Measurements from ENCODE around the gene OLFML2B. TPM values are rescaled to one million over a fixed set of nuclear protein-coding genes. Genes with fewer than 3 reads are reported as not detected.

The OLFML2B gene
- total RNA-seq, 1 donor from 2014 or later = 0.85 TPM

- no peaks in the 10 kb centered on the region for H3K36me3 Mint-ChIP-seq (ENCODE audit: low read depth, unreplicated experiment)
- H3K9me3 Mint-ChIP-seq (ENCODE audit: unreplicated experiment) = no peaks in the 10 kb centered on the region
- DNase-seq (ENCODE audit: low spot score) = no peak
- H3K27me3 Mint-ChIP-seq (ENCODE audit: unreplicated experiment) = peaks cover 7% of the 10 kb centered on the region
- TF ChIP-seq CTCF (IDR thresholded peaks at IDR 0.05; ENCODE audit: unreplicated experiment) = no peak
- no peak overlapping the region for H3K4me3 Mint-ChIP-seq (ENCODE audit: unreplicated experiment)
- H3K4me1 Mint-ChIP-seq (ENCODE audit: unreplicated experiment) = no peaks in the 10 kb centered on the region
- no peak overlapping the region for H3K27ac Mint-ChIP-seq (ENCODE audit: unreplicated experiment)
These were observed 49.5 kb downstream of the OLFML2B start for GRCh38 chr1:161973924-161974845.

- no peak for TF ChIP-seq CTCF (IDR thresholded peaks at IDR 0.05; ENCODE audit: unreplicated experiment)
- Mint-ChIP-seq H3K9me3 (ENCODE audit: unreplicated experiment) (no peaks in the 10 kb centered on the region), H3K27me3 (ENCODE audit: unreplicated experiment) (peaks cover 5% of the 10 kb centered on the region), H3K36me3 (ENCODE audit: low read depth, unreplicated experiment) (no peaks in the 10 kb centered on the region), H3K4me3 (ENCODE audit: unreplicated experiment) (no peak overlapping the region), H3K27ac (ENCODE audit: unreplicated experiment) (no peak overlapping the region), H3K4me1 (ENCODE audit: unreplicated experiment) (no peaks in the 10 kb centered on the region)
- DNase-seq (ENCODE audit: low spot score) = no peak
These were observed 50.8 kb downstream of the OLFML2B start for GRCh38 chr1:161972828-161973227.

- Mint-ChIP-seq H3K4me1 (ENCODE audit: unreplicated experiment) (peaks cover 5% of the 10 kb centered on the region), H3K27ac (ENCODE audit: unreplicated experiment) (no peak overlapping the region), H3K4me3 (ENCODE audit: unreplicated experiment) (no peak overlapping the region), H3K36me3 (ENCODE audit: low read depth, unreplicated experiment) (peaks cover 8% of the 10 kb centered on the region), H3K27me3 (ENCODE audit: unreplicated experiment) (peaks cover 8% of the 10 kb centered on the region), H3K9me3 (ENCODE audit: unreplicated experiment) (no peaks in the 10 kb centered on the region)
- no peak for TF ChIP-seq CTCF (IDR thresholded peaks at IDR 0.05; ENCODE audit: unreplicated experiment)
- DNase-seq (ENCODE audit: low spot score) = no peak
These were observed 53.0 kb downstream of the OLFML2B start for GRCh38 chr1:161970633-161971032.

GRCh38 chr1:161970036-161970435, 53.6 kb downstream of the OLFML2B start:
- peaks cover 8% of the 10 kb centered on the region for H3K36me3 Mint-ChIP-seq (ENCODE audit: low read depth, unreplicated experiment)
- no peak overlapping the region for H3K27ac Mint-ChIP-seq (ENCODE audit: unreplicated experiment)
- H3K4me3 Mint-ChIP-seq (ENCODE audit: unreplicated experiment) = no peak overlapping the region
- DNase-seq (ENCODE audit: low spot score) = no peak
- no peak for TF ChIP-seq CTCF (IDR thresholded peaks at IDR 0.05; ENCODE audit: unreplicated experiment)
- peaks cover 5% of the 10 kb centered on the region for H3K4me1 Mint-ChIP-seq (ENCODE audit: unreplicated experiment)
- H3K27me3 Mint-ChIP-seq (ENCODE audit: unreplicated experiment) = peaks cover 8% of the 10 kb centered on the region
- H3K9me3 Mint-ChIP-seq (ENCODE audit: unreplicated experiment) = no peaks in the 10 kb centered on the region

- no peak for TF ChIP-seq CTCF (IDR thresholded peaks at IDR 0.05; ENCODE audit: unreplicated experiment)
- Mint-ChIP-seq H3K27me3 (ENCODE audit: unreplicated experiment) (peaks cover 8% of the 10 kb centered on the region), H3K9me3 (ENCODE audit: unreplicated experiment) (no peaks in the 10 kb centered on the region), H3K4me1 (ENCODE audit: unreplicated experiment) (peaks cover 5% of the 10 kb centered on the region), H3K27ac (ENCODE audit: unreplicated experiment) (no peak overlapping the region), H3K36me3 (ENCODE audit: low read depth, unreplicated experiment) (peaks cover 8% of the 10 kb centered on the region), H3K4me3 (ENCODE audit: unreplicated experiment) (no peak overlapping the region)
- no peak for DNase-seq (ENCODE audit: low spot score)
These were observed 57.6 kb downstream of the OLFML2B start for GRCh38 chr1:161966067-161966466.

Data from endothelial cell (in vitro differentiated cells).